ENCODE measurements around the gene CELF1. TPM values are rescaled to one million over a fixed set of nuclear protein-coding genes. Genes with fewer than 3 reads are reported as not detected.

CELF1 gene
- polyA plus RNA-seq, 1 donor (not counting 4 experiments of a cell fraction or from before 2014, with no cell fraction given): 110 TPM

- DNase-seq (ENCODE audit: low read depth, low spot score) (no peak), FAIRE-seq (no peak)
- H3K9ac ChIP-seq (ENCODE audit: control insufficient read depth, extremely low read depth, insufficient read depth, low read length): no peak overlapping the region
- peaks cover 3% of the 10 kb centered on the region for H4K20me1 ChIP-seq (ENCODE audit: control insufficient read depth, extremely low read depth, insufficient read depth, low read length)
- H2AFZ ChIP-seq (ENCODE audit: control insufficient read depth, low read length): no peak overlapping the region
- no peaks in the 10 kb centered on the region for H3K9me1 ChIP-seq (ENCODE audit: control insufficient read depth, extremely low read depth, insufficient read depth, low read length)
- no peaks in the 10 kb centered on the region for H3K79me2 ChIP-seq (ENCODE audit: control insufficient read depth, insufficient read depth, low read length)
- dilution Hi-C loops (cut with MboI; ENCODE audit: extremely low pct_ligation_motif_present, low sequenced_read_pairs): no loop called here
- H3K9me3 ChIP-seq (ENCODE audit: control insufficient read depth, low read depth, low read length): no peaks in the 10 kb centered on the region
- H3K4me2 ChIP-seq (ENCODE audit: control insufficient read depth, extremely low read depth, insufficient read depth, low read depth, low read length): no peak overlapping the region
- H3K36me3 ChIP-seq (ENCODE audit: control insufficient read depth in 2 of 2, extremely low read depth in 1 of 2, insufficient read depth in 2 of 2, low read length in 2 of 2): no peaks in the 10 kb centered on the region
- H3K27ac ChIP-seq (ENCODE audit: control insufficient read depth, insufficient read depth, low read length): no peak overlapping the region
- TF ChIP-seq EZH2 (IDR thresholded peaks at IDR 0.05; ENCODE audit: low read length): no peak
- TF ChIP-seq CTCF (optimal IDR thresholded peaks at IDR 0.05 in 1 of 3, IDR thresholded peaks at IDR 0.05 in 1 of 3, conservative IDR thresholded peaks at IDR 0.05 in 1 of 3; ENCODE audit: extremely low read depth in 1 of 3, insufficient read depth in 2 of 3, low read length in 3 of 3): no peak
- H3K27me3 ChIP-seq (ENCODE audit: control insufficient read depth, extremely low read depth, insufficient read depth, low read length): peaks cover 66% of the 10 kb centered on the region
- H3K4me1 ChIP-seq (ENCODE audit: control insufficient read depth, extremely low read depth, insufficient read depth, low read length): peaks cover 3% of the 10 kb centered on the region
- no peak overlapping the region for H3K4me3 ChIP-seq (ENCODE audit: control insufficient read depth in 2 of 3, extremely low read depth in 1 of 3, insufficient read depth in 2 of 3, low read depth in 1 of 3, low read length in 3 of 3)
These were observed 40.0 kb upstream of the CELF1 start for GRCh38 chr11:47592970-47593369.

DNA sequence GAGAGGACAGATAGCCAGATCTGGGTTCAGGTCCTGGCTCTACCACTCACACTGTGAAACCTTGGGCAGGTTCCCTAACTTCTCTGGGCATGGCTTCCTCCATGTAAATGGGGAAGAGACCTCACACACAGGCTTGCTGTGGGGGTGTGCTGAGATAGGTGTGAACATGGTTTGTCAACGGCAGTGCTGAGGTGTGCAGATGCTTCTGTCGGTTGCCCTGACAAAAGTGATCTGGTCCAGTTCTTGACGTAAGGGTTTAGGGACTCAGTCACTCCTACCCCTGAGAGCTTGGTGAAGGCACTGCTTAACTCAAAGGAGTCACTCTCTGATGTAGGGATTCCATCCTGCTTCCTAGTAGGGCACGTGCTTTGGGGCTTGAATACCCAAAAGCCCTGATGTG lies 39.3 kb upstream of the CELF1 start:
- Histone ChIP-seq H2AFZ (ENCODE audit: control insufficient read depth, low read length) (no peak overlapping the region), H3K36me3 (ENCODE audit: control insufficient read depth in 2 of 2, extremely low read depth in 1 of 2, insufficient read depth in 2 of 2, low read length in 2 of 2) (no peaks in the 10 kb centered on the region), H3K4me3 (ENCODE audit: control insufficient read depth in 2 of 3, extremely low read depth in 1 of 3, insufficient read depth in 2 of 3, low read depth in 1 of 3, low read length in 3 of 3) (no peak overlapping the region), H3K27ac (ENCODE audit: control insufficient read depth, insufficient read depth, low read length) (no peak overlapping the region), H4K20me1 (ENCODE audit: control insufficient read depth, extremely low read depth, insufficient read depth, low read length) (peaks cover 3% of the 10 kb centered on the region), H3K9me1 (ENCODE audit: control insufficient read depth, extremely low read depth, insufficient read depth, low read length) (no peaks in the 10 kb centered on the region), H3K4me1 (ENCODE audit: control insufficient read depth, extremely low read depth, insufficient read depth, low read length) (peaks cover 3% of the 10 kb centered on the region), H3K27me3 (ENCODE audit: control insufficient read depth, extremely low read depth, insufficient read depth, low read length) (peaks cover 66% of the 10 kb centered on the region), H3K79me2 (ENCODE audit: control insufficient read depth, insufficient read depth, low read length) (no peaks in the 10 kb centered on the region), H3K4me2 (ENCODE audit: control insufficient read depth, extremely low read depth, insufficient read depth, low read depth, low read length) (no peak overlapping the region), H3K9ac (ENCODE audit: control insufficient read depth, extremely low read depth, insufficient read depth, low read length) (no peak overlapping the region), H3K9me3 (ENCODE audit: control insufficient read depth, low read depth, low read length) (no peaks in the 10 kb centered on the region)
- TF ChIP-seq EZH2 (IDR thresholded peaks at IDR 0.05; ENCODE audit: low read length) (no peak), CTCF (optimal IDR thresholded peaks at IDR 0.05 in 1 of 3, IDR thresholded peaks at IDR 0.05 in 1 of 3, conservative IDR thresholded peaks at IDR 0.05 in 1 of 3; ENCODE audit: extremely low read depth in 1 of 3, insufficient read depth in 2 of 3, low read length in 3 of 3) (no peak)
- dilution Hi-C loops (cut with MboI; ENCODE audit: extremely low pct_ligation_motif_present, low sequenced_read_pairs): no loop called here
- FAIRE-seq: no peak
- no peak for DNase-seq (ENCODE audit: low read depth, low spot score)

Data from keratinocyte (primary cell).